HEK293 (cell line): ENCODE measurements around the gene ATXN7.

Source experiments
- CTCF ChIP-seq: fragments of 450-650 bp; formaldehyde crosslinking; IDR thresholded peaks from 2 replicates; pipeline ENCODE4 v1.5.1; 2016; ENCODE audit warnings: missing biosample characterization, missing genetic modification characterization
- REPIN1 ChIP-seq: fragments of 450-650 bp; formaldehyde crosslinking; IDR thresholded peaks from 2 replicates; pipeline ENCODE4 v1.5.1; 2017; ENCODE audit warnings: missing biosample characterization, missing genetic modification characterization, low read depth
- TSHZ1 ChIP-seq: fragments of 450-650 bp; formaldehyde crosslinking; IDR thresholded peaks from 2 replicates; pipeline ENCODE4 v1.5.1; 2016; ENCODE audit warnings: missing biosample characterization, missing genetic modification characterization, borderline replicate concordance
- YY2 ChIP-seq: fragments of 450-650 bp; formaldehyde crosslinking; IDR thresholded peaks from 2 replicates; pipeline ENCODE4 v1.5.1; 2016; ENCODE audit warnings: missing biosample characterization, missing genetic modification characterization
- ZBTB1 ChIP-seq: fragments of 450-650 bp; formaldehyde crosslinking; IDR thresholded peaks from 2 replicates; pipeline ENCODE4 v1.5.1; 2016; ENCODE audit warnings: missing biosample characterization, missing genetic modification characterization
- ZEB2 ChIP-seq: fragments of 450-650 bp; formaldehyde crosslinking; IDR thresholded peaks from 2 replicates; pipeline ENCODE4 v1.5.1; 2016; ENCODE audit warnings: missing biosample characterization, missing genetic modification characterization
- ZNF10 ChIP-seq: fragments of 450-650 bp; formaldehyde crosslinking; IDR thresholded peaks from 2 replicates; pipeline ENCODE4 v1.5.1; 2017; ENCODE audit warnings: missing biosample characterization, missing genetic modification characterization
- ZNF16 ChIP-seq: fragments of 450-650 bp; formaldehyde crosslinking; IDR thresholded peaks from 2 replicates; pipeline ENCODE4 v1.5.1; 2016; ENCODE audit warnings: low read depth, missing biosample characterization, missing genetic modification characterization
- ZNF184 ChIP-seq: fragments of 450-650 bp; IDR thresholded peaks from 2 replicates; pipeline ENCODE4 v1.5.1; 2018; ENCODE audit warnings: missing biosample characterization, mild to moderate bottlenecking, missing genetic modification characterization
- ZNF211 ChIP-seq: fragments of 450-650 bp; formaldehyde crosslinking; IDR thresholded peaks from 2 replicates; pipeline ENCODE4 v1.5.1; 2016; ENCODE audit warnings: low read depth, missing biosample characterization, missing genetic modification characterization
- ZNF239 ChIP-seq: fragments of 450-650 bp; formaldehyde crosslinking; IDR thresholded peaks from 2 replicates; pipeline ENCODE4 v1.5.1; 2016; ENCODE audit warnings: missing biosample characterization, missing genetic modification characterization
- ZNF266 ChIP-seq: fragments of 450-650 bp; formaldehyde crosslinking; IDR thresholded peaks from 2 replicates; pipeline ENCODE4 v1.5.1; 2016; ENCODE audit warnings: missing biosample characterization, missing genetic modification characterization, low read depth
- ZNF394 ChIP-seq: fragments of 450-650 bp; formaldehyde crosslinking; IDR thresholded peaks from 2 replicates; pipeline ENCODE4 v1.5.1; 2016; ENCODE audit warnings: missing biosample characterization, missing genetic modification characterization, mild to moderate bottlenecking, moderate library complexity, borderline replicate concordance
- ZNF488 ChIP-seq: fragments of 450-650 bp; formaldehyde crosslinking; IDR thresholded peaks from 2 replicates; pipeline ENCODE4 v1.5.1; 2016; ENCODE audit warnings: missing biosample characterization, missing genetic modification characterization
- ZNF510 ChIP-seq: fragments of 450-650 bp; formaldehyde crosslinking; IDR thresholded peaks from 2 replicates; pipeline ENCODE4 v1.5.1; 2018; ENCODE audit warnings: mild to moderate bottlenecking, missing genetic modification characterization, missing biosample characterization; ENCODE audit not compliant: insufficient replicate concordance
- ZNF521 ChIP-seq: fragments of 450-650 bp; formaldehyde crosslinking; IDR thresholded peaks from 2 replicates; pipeline ENCODE4 v1.5.1; 2017; ENCODE audit warnings: missing biosample characterization, mild to moderate bottlenecking, missing genetic modification characterization
- ZNF529 ChIP-seq: fragments of 450-650 bp; formaldehyde crosslinking; IDR thresholded peaks from 2 replicates; pipeline ENCODE4 v1.5.1; 2017; ENCODE audit warnings: missing genetic modification characterization, missing biosample characterization; ENCODE audit not compliant: insufficient replicate concordance
- ZNF530 ChIP-seq: fragments of 450-650 bp; formaldehyde crosslinking; IDR thresholded peaks from 2 replicates; pipeline ENCODE4 v1.5.1; 2016; ENCODE audit warnings: low read depth, missing biosample characterization, missing genetic modification characterization
- ZNF701 ChIP-seq: fragments of 450-650 bp; formaldehyde crosslinking; IDR thresholded peaks from 2 replicates; pipeline ENCODE4 v1.5.1; 2016; ENCODE audit warnings: missing biosample characterization, missing genetic modification characterization
- ZSCAN16 ChIP-seq: fragments of 450-650 bp; formaldehyde crosslinking; IDR thresholded peaks from 2 replicates; pipeline ENCODE4 v1.5.1; 2016; ENCODE audit warnings: missing biosample characterization, missing genetic modification characterization
- ZSCAN30 ChIP-seq: fragments of 450-650 bp; IDR thresholded peaks from 2 replicates; pipeline ENCODE4 v1.5.1; 2018; ENCODE audit warnings: missing biosample characterization, mild to moderate bottlenecking, missing genetic modification characterization, moderate library complexity
- TF ChIP-seq, protein P1 (sequence below): fragments of 450-650 bp; formaldehyde crosslinking; IDR thresholded peaks from 2 replicates; pipeline ENCODE4 v1.5.1; 2016; ENCODE audit warnings: missing biosample characterization, missing genetic modification characterization, borderline replicate concordance
- TF ChIP-seq, protein P2 (sequence below): fragments of 450-650 bp; formaldehyde crosslinking; IDR thresholded peaks from 2 replicates; pipeline ENCODE4 v1.5.1; 2017; ENCODE audit warnings: missing biosample characterization, missing genetic modification characterization
- TF ChIP-seq, protein P3 (sequence below): fragments of 450-650 bp; formaldehyde crosslinking; IDR thresholded peaks from 2 replicates; pipeline ENCODE4 v1.5.1; 2017; ENCODE audit warnings: missing biosample characterization, missing genetic modification characterization

Gene ATXN7

GRCh38 chr3:64023187-64023860 is 159.7 kb downstream of the ATXN7 start, which contains the start of gene PSMD6 (continued):
- peak; percentile 31; the same call in 1 of the 2 replicates for TF ChIP-seq ZNF10 (tag by site-specific recombination)
- no peak for TF ChIP-seq ZNF184 (tag by site-specific recombination)
- TF ChIP-seq, protein P1, sequence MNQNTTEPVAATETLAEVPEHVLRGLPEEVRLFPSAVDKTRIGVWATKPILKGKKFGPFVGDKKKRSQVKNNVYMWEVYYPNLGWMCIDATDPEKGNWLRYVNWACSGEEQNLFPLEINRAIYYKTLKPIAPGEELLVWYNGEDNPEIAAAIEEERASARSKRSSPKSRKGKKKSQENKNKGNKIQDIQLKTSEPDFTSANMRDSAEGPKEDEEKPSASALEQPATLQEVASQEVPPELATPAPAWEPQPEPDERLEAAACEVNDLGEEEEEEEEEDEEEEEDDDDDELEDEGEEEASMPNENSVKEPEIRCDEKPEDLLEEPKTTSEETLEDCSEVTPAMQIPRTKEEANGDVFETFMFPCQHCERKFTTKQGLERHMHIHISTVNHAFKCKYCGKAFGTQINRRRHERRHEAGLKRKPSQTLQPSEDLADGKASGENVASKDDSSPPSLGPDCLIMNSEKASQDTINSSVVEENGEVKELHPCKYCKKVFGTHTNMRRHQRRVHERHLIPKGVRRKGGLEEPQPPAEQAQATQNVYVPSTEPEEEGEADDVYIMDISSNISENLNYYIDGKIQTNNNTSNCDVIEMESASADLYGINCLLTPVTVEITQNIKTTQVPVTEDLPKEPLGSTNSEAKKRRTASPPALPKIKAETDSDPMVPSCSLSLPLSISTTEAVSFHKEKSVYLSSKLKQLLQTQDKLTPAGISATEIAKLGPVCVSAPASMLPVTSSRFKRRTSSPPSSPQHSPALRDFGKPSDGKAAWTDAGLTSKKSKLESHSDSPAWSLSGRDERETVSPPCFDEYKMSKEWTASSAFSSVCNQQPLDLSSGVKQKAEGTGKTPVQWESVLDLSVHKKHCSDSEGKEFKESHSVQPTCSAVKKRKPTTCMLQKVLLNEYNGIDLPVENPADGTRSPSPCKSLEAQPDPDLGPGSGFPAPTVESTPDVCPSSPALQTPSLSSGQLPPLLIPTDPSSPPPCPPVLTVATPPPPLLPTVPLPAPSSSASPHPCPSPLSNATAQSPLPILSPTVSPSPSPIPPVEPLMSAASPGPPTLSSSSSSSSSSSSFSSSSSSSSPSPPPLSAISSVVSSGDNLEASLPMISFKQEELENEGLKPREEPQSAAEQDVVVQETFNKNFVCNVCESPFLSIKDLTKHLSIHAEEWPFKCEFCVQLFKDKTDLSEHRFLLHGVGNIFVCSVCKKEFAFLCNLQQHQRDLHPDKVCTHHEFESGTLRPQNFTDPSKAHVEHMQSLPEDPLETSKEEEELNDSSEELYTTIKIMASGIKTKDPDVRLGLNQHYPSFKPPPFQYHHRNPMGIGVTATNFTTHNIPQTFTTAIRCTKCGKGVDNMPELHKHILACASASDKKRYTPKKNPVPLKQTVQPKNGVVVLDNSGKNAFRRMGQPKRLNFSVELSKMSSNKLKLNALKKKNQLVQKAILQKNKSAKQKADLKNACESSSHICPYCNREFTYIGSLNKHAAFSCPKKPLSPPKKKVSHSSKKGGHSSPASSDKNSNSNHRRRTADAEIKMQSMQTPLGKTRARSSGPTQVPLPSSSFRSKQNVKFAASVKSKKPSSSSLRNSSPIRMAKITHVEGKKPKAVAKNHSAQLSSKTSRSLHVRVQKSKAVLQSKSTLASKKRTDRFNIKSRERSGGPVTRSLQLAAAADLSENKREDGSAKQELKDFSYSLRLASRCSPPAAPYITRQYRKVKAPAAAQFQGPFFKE (tag by site-specific recombination): no peak
- peak; percentile 79 for TF ChIP-seq YY2 (tag by site-specific recombination)
- no peak for TF ChIP-seq ZNF488
- 0 out of 2 replicates have a peak, but pooled peaks have one; percentile 20 for TF ChIP-seq ZSCAN30 (tag by site-specific recombination)
- TF ChIP-seq ZEB2 (tag by site-specific recombination): peak; percentile 55
- TF ChIP-seq ZNF510 (tag by site-specific recombination): no peak
- no peak for TF ChIP-seq ZNF521 (tag by site-specific recombination)
- no peak for TF ChIP-seq ZNF530
- no peak for TF ChIP-seq ZSCAN16 (tag by site-specific recombination)
- no peak for TF ChIP-seq ZNF16 (tag by site-specific recombination)
- TF ChIP-seq, protein P2, sequence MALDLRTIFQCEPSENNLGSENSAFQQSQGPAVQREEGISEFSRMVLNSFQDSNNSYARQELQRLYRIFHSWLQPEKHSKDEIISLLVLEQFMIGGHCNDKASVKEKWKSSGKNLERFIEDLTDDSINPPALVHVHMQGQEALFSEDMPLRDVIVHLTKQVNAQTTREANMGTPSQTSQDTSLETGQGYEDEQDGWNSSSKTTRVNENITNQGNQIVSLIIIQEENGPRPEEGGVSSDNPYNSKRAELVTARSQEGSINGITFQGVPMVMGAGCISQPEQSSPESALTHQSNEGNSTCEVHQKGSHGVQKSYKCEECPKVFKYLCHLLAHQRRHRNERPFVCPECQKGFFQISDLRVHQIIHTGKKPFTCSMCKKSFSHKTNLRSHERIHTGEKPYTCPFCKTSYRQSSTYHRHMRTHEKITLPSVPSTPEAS (tag by site-specific recombination): no peak
- peak; percentile 57 for TF ChIP-seq ZNF394 (tag by site-specific recombination)
- no peak for TF ChIP-seq REPIN1 (tag by site-specific recombination)
- TF ChIP-seq TSHZ1 (tag by site-specific recombination): no peak
- TF ChIP-seq ZBTB1 (tag by site-specific recombination): no peak
- no peak for TF ChIP-seq ZNF266 (tag by site-specific recombination)
- TF ChIP-seq CTCF: peak; percentile 98
- TF ChIP-seq, protein P3, sequence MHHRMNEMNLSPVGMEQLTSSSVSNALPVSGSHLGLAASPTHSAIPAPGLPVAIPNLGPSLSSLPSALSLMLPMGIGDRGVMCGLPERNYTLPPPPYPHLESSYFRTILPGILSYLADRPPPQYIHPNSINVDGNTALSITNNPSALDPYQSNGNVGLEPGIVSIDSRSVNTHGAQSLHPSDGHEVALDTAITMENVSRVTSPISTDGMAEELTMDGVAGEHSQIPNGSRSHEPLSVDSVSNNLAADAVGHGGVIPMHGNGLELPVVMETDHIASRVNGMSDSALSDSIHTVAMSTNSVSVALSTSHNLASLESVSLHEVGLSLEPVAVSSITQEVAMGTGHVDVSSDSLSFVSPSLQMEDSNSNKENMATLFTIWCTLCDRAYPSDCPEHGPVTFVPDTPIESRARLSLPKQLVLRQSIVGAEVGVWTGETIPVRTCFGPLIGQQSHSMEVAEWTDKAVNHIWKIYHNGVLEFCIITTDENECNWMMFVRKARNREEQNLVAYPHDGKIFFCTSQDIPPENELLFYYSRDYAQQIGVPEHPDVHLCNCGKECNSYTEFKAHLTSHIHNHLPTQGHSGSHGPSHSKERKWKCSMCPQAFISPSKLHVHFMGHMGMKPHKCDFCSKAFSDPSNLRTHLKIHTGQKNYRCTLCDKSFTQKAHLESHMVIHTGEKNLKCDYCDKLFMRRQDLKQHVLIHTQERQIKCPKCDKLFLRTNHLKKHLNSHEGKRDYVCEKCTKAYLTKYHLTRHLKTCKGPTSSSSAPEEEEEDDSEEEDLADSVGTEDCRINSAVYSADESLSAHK: no peak
- no peak for TF ChIP-seq ZNF239 (tag by site-specific recombination)
- TF ChIP-seq ZNF701 (tag by site-specific recombination): no peak
- TF ChIP-seq ZNF529 (tag by site-specific recombination): no peak
- no peak for TF ChIP-seq ZNF211 (tag by site-specific recombination)
